SU-DHL-6 (cell line): Measurements from ENCODE around the gene PRPF8.
"Not testable (repeated sequence)": the region's sequence is repeated elsewhere in the genome, so short reads cannot be mapped to it uniquely, and the experiment has no call there.

Experiments used
- EZH2phosphoT487 ChIP-seq: fragments of 200-600 bp; sonication (generic), shearing (Covaris generic); conservative IDR thresholded peaks from 2 replicates; pipeline ENCODE4 v1.6.1; 2018; ENCODE audit warnings: mild to moderate bottlenecking, antibody characterized with exemption, low read length, moderate library complexity, mixed read lengths
- TF ChIP-seq, protein P1 (sequence below): fragments of 200-600 bp; sonication (generic); IDR thresholded peaks from one replicate; pipeline ENCODE4 v1.5.1; 2017; ENCODE audit warnings: antibody characterized with exemption, mild to moderate bottlenecking, low read length, moderate library complexity; ENCODE audit not compliant: insufficient read depth, poor library complexity, severe bottlenecking

DNA sequence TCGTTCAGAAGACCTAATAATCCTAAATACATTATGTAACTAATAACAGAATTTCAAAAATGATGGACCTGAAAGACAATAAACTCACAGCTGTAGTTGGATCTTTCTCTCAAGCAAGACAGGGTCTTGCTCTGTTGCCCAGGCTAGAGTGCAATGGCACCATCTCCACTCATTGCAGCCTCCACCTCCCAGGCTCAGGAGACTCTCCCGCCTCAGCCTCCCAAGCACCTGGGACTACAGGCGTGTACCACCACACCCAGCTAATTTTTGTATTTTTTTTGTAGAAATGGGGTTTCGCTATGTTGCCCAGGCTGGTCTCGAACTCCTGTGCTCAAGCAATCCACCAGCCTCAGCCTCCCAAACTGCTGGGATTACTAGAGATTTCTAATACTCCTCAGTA, 20.7 kb downstream of the PRPF8 start:
- TF ChIP-seq, protein P1, sequence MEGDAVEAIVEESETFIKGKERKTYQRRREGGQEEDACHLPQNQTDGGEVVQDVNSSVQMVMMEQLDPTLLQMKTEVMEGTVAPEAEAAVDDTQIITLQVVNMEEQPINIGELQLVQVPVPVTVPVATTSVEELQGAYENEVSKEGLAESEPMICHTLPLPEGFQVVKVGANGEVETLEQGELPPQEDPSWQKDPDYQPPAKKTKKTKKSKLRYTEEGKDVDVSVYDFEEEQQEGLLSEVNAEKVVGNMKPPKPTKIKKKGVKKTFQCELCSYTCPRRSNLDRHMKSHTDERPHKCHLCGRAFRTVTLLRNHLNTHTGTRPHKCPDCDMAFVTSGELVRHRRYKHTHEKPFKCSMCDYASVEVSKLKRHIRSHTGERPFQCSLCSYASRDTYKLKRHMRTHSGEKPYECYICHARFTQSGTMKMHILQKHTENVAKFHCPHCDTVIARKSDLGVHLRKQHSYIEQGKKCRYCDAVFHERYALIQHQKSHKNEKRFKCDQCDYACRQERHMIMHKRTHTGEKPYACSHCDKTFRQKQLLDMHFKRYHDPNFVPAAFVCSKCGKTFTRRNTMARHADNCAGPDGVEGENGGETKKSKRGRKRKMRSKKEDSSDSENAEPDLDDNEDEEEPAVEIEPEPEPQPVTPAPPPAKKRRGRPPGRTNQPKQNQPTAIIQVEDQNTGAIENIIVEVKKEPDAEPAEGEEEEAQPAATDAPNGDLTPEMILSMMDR, result not testable (repeated sequence)
- not testable (repeated sequence) for TF ChIP-seq EZH2phosphoT487
